Stomach smooth muscle (tissue), 2 donors: ENCODE data around the gene CD52.

ENCODE experiments used
- H3K27ac ChIP-seq: one replicate; pipeline ENCODE4 v1.7.0; 2013; ENCODE audit warnings: mild to moderate bottlenecking, low read length, inconsistent platforms
- H3K27me3 ChIP-seq, 2 donors: one replicate each; pipeline ENCODE4 v1.7.0; 2013; ENCODE audit warnings: low read length in 2 of 2; ENCODE audit not compliant: insufficient read depth in 2 of 2, control insufficient read depth in 1 of 2
- H3K36me3 ChIP-seq, 2 donors: one replicate each; pipeline ENCODE4 v1.7.0; 2013; ENCODE audit warnings: low read length in 2 of 2; ENCODE audit not compliant: control insufficient read depth in 2 of 2, insufficient read depth in 2 of 2
- H3K4me1 ChIP-seq: one replicate; pipeline ENCODE4 v1.7.0; 2013; ENCODE audit warnings: low read length; ENCODE audit not compliant: control insufficient read depth, insufficient read depth
- H3K4me3 ChIP-seq, 2 donors: one replicate each; pipeline ENCODE4 v1.7.0; 2013; ENCODE audit warnings: low read length in 2 of 2
- H3K9ac ChIP-seq, 2 donors: one replicate each; pipeline ENCODE4 v1.7.0; 2013; ENCODE audit warnings: low read length in 2 of 2, mild to moderate bottlenecking in 1 of 2
- H3K9me3 ChIP-seq, 2 donors: one replicate each; pipeline ENCODE4 v1.7.0; 2013; ENCODE audit warnings: low read length in 2 of 2; ENCODE audit not compliant: control insufficient read depth in 2 of 2
- donor health status: healthy.
- donor health status: Pancreatic carcinoma.

Gene CD52

GRCh38 chr1:26350343-26350700, 32.6 kb downstream of the CD52 start:
- H3K9ac ChIP-seq, result no peak overlapping the region
- no peaks in the 10 kb centered on the region for H3K9me3 ChIP-seq
- no peaks in the 10 kb centered on the region for H3K36me3 ChIP-seq
- H3K4me3 ChIP-seq, result no peak overlapping the region
- H3K4me1 ChIP-seq, result no peaks in the 10 kb centered on the region
- no peak overlapping the region for H3K27ac ChIP-seq
- H3K27me3 ChIP-seq, result peaks cover 4 to 7% of the 10 kb centered on the region in 2 donors

DNA sequence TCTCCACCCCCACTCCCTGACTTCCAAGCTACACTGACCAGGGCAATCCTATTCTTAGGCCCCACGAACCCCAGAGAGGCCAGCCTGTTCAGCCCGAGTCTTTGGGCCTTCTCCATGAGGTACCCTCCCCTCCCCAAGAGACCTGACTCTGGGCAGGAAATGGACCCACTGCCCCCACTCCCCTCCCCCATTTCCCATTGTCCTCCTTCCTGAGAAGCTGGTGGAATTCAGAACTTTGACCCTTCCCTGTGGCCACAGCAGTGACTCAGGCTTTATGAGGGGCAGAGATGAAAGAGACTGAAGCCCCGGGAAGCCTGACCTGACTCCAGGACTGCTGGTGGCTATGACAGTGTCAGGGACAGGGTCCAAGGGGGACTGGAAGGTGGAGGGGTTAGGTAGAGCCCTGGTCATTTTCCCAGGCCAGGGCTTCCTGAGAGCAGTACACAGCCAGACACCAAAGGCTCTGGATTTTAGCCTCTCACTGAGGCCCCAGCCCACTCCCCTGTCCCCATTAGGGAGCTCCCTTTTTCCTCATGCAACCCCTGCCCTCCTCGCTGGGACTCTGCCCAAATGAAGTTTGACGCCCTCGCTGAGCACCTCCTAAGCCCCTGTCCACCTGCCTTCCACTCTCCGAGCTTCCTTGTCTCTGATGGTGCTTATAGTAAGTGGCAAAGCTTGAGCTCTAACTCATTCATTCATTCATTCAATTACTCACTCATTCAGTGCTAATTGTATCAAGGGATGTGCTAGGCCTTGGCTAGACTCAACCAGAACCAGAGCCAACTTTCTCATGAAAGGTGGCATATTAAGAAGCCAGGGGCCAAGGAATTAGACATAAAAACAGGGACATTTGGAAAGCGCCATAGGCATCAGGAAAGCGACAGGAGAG, 33.2 kb downstream of the CD52 start:
- H3K9ac ChIP-seq, result no peak overlapping the region
- peaks cover 4 to 13% of the 10 kb centered on the region in 2 donors for H3K27me3 ChIP-seq
- no peak overlapping the region for H3K27ac ChIP-seq
- H3K4me3 ChIP-seq, result no peak overlapping the region
- H3K9me3 ChIP-seq, result no peaks in the 10 kb centered on the region
- no peaks in the 10 kb centered on the region for H3K4me1 ChIP-seq
- no peaks in the 10 kb centered on the region for H3K36me3 ChIP-seq

- peaks cover 5 to 18% of the 10 kb centered on the region in 2 donors for H3K27me3 ChIP-seq
- H3K4me1 ChIP-seq, result no peaks in the 10 kb centered on the region
- H3K36me3 ChIP-seq, result no peaks in the 10 kb centered on the region
- no peaks in the 10 kb centered on the region for H3K9me3 ChIP-seq
- no peak overlapping the region for H3K27ac ChIP-seq
- no peak overlapping the region for H3K9ac ChIP-seq
- H3K4me3 ChIP-seq, result no peak overlapping the region
Measured at GRCh38 chr1:26351590-26352337, 34.0 kb downstream of the CD52 start.

GRCh38 chr1:26352338-26352679, 34.6 kb downstream of the CD52 start:
- Histone ChIP-seq H3K27ac (no peak overlapping the region), H3K9ac (no peak overlapping the region), H3K9me3 (no peaks in the 10 kb centered on the region), H3K4me3 (no peak overlapping the region), H3K27me3 (peaks cover 11 to 20% of the 10 kb centered on the region in 2 donors), H3K4me1 (no peaks in the 10 kb centered on the region), H3K36me3 (no peaks in the 10 kb centered on the region)

- H3K36me3 ChIP-seq, result no peaks in the 10 kb centered on the region
- no peak overlapping the region for H3K27ac ChIP-seq
- no peak overlapping the region for H3K4me3 ChIP-seq
- no peaks in the 10 kb centered on the region for H3K4me1 ChIP-seq
- no peak overlapping the region for H3K9ac ChIP-seq
- H3K27me3 ChIP-seq, result peaks cover 12 to 22% of the 10 kb centered on the region in 2 donors
- no peaks in the 10 kb centered on the region for H3K9me3 ChIP-seq
Measured at GRCh38 chr1:26353210-26353859, 35.6 kb downstream of the CD52 start.

DNA sequence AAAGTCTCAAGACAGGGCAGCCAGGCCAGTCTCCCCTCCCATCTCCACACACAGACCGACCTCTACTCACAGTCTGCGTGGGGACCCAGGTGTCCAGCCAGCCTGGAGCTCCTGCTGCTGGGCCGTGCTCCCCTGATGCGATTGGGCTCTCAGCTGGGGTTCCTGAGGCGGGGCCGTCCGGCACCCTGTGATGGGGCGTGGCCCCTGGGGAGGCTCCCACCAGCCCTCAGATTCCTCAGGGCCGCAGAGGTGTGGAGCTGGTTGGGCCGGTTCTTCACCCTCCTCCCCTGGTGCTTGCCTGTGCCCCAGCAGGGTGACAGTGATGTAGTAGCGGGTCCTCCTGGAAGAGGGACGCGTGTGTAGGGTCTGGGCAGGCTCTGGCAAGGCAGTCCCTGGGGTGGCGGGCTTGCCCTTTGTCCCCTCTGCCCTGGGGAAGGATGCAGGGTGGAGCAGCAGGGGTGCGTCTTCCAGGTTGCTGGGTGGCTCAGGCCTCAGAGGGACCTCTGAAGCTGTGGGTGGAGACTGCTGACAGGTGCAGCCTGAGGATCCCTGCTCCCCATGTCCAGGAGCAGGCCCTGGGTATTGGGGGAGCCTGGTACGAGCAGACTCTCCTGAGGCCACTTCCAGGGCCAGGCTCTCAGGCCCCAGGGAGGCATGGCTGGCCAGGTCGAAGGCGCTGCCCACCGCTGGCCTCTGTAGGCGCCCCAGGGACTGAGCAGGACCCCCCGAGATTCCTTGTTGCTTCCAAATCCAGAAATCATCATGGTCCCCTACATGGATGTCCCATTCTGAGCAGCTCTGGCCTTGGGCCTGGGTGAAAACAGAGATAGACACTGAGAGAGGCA, 36.4 kb downstream of the CD52 start, which contains the start of gene CRYBG2:
Gene CRYBG2 (minus strand): TSS at position 155 of the 845 bp plus-strand sequence. CDS start 7,473 bp downstream, outside the sequence.
- H3K27me3 ChIP-seq, result peaks cover 19 to 30% of the 10 kb centered on the region in 2 donors
- H3K27ac ChIP-seq, result no peak within 1 kb of the TSS
- H3K4me3 ChIP-seq, result no peak within 1 kb of the TSS
- no peaks in the 10 kb centered on the region for H3K9me3 ChIP-seq
- H3K4me1 ChIP-seq, result no peaks in the 10 kb centered on the region
- H3K36me3 ChIP-seq, result no peaks in the 10 kb centered on the region
- H3K9ac ChIP-seq, result no peak within 1 kb of the TSS

GRCh38 chr1:26354972-26355371, 37.2 kb downstream of the CD52 start:
- peaks cover 2% of the 10 kb centered on the region for H3K4me1 ChIP-seq
- H3K27me3 ChIP-seq, result peaks cover 22 to 34% of the 10 kb centered on the region in 2 donors
- no peak overlapping the region for H3K27ac ChIP-seq
- H3K9ac ChIP-seq, result no peak overlapping the region
- H3K4me3 ChIP-seq, result no peak overlapping the region
- H3K36me3 ChIP-seq, result no peaks in the 10 kb centered on the region
- H3K9me3 ChIP-seq, result no peaks in the 10 kb centered on the region

GRCh38 chr1:26356106-26356505, 38.3 kb downstream of the CD52 start:
- Histone ChIP-seq H3K4me3 (no peak overlapping the region), H3K9me3 (no peaks in the 10 kb centered on the region), H3K27ac (no peak overlapping the region), H3K9ac (no peak overlapping the region), H3K36me3 (no peaks in the 10 kb centered on the region), H3K4me1 (peaks cover 10% of the 10 kb centered on the region), H3K27me3 (peaks cover 34 to 42% of the 10 kb centered on the region in 2 donors)

GRCh38 chr1:26357121-26357602, 39.4 kb downstream of the CD52 start:
- H3K4me3 ChIP-seq, result no peak overlapping the region
- H3K9me3 ChIP-seq, result no peaks in the 10 kb centered on the region
- H3K36me3 ChIP-seq, result no peaks in the 10 kb centered on the region
- peaks cover 44 to 51% of the 10 kb centered on the region in 2 donors for H3K27me3 ChIP-seq
- peaks cover 10% of the 10 kb centered on the region for H3K4me1 ChIP-seq
- H3K9ac ChIP-seq, result no peak overlapping the region
- H3K27ac ChIP-seq, result no peak overlapping the region
